NCI-H2171 (cell line): ENCODE data around the gene PMCH.
"Not testable (repeated sequence)": the region's sequence is repeated elsewhere in the genome, so short reads cannot be mapped to it uniquely, and the experiment has no call there.

Experiments used
- DNase-seq: peaks from one replicate; lab custom pipeline; 2025; lab: John Stamatoyannopoulos, UW

The PMCH gene, protein sequence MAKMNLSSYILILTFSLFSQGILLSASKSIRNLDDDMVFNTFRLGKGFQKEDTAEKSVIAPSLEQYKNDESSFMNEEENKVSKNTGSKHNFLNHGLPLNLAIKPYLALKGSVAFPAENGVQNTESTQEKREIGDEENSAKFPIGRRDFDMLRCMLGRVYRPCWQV

DNA sequence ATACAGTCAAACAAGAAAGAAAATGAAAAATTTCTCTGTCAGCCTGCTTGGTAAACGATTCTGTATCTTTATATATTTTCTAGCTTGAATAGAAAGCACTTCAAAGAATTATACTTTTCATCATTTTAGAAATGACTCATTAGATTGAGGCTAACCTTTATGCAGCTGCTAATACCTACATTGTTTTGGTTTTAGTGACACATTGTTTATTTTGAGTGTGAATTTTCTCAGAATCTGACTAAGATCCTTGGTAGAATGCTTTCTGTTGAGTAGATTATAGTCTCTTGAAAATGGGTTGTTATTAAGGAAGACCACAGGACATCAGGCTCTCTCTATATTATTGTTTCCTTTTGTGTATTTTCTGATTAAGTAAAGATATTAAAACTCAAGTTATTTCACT lies at the start of gene PMCH:
PMCH (minus strand) TSS at position 45 of the 400 bp plus-strand sequence. CDS start 63 bp downstream, outside the sequence.
- DNase-seq, result no peak

- not testable (repeated sequence) for DNase-seq
Observed at GRCh38 chr12:102240859-102241258, 43.2 kb upstream of the PMCH start.

- no peak for DNase-seq
Observed at GRCh38 chr12:102234599-102234998, 37.0 kb upstream of the PMCH start.

- no peak for DNase-seq
Observed at GRCh38 chr12:102232446-102232845, 34.8 kb upstream of the PMCH start.

- DNase-seq, result no peak
Observed at GRCh38 chr12:102232036-102232435, 34.4 kb upstream of the PMCH start.

- DNase-seq, result no peak
Observed at GRCh38 chr12:102227954-102228353, 30.3 kb upstream of the PMCH start.

GRCh38 chr12:102220736-102221135 lies 23.1 kb upstream of the PMCH start:
- no peak for DNase-seq

GRCh38 chr12:102215992-102216691 lies 18.5 kb upstream of the PMCH start:
- DNase-seq, result no peak

DNA sequence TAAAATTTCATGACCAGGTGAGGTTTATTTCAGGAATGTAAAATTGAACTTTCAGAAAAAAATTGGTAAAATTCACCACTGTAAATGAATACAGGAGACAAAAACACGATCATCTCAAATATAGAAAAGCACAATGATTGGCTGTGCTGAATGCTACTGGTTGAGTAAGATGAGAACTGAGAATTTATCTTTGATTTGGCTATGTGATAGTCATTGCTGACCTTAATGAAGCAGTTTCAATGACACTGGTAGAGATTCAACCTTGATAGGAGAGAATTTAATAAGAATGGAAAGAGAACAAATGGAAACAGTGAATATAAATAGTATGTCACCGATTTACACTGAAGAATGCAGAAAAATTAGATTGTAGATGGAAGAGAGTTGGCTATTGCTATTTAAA lies 6.4 kb upstream of the PMCH start:
- no peak for DNase-seq

DNA sequence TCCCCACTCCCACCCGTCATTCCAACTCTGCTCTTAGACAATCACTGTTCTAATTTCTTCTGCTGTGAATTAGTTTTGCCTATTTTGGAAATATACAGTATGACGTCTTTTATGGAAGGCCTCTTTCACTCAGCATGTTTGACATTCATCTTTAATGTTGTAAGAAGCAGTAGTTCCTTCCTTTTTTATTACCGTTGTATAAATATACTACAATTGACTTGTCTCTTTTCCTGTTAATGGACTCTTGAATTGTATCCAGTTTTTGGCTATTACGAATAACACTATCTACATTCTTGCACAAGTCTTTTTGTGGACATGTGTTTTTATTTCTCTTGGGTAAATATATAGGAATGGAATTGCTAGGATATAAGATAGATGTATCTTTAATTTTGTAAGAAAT lies 4.9 kb upstream of the PMCH start:
- no peak for DNase-seq

DNA sequence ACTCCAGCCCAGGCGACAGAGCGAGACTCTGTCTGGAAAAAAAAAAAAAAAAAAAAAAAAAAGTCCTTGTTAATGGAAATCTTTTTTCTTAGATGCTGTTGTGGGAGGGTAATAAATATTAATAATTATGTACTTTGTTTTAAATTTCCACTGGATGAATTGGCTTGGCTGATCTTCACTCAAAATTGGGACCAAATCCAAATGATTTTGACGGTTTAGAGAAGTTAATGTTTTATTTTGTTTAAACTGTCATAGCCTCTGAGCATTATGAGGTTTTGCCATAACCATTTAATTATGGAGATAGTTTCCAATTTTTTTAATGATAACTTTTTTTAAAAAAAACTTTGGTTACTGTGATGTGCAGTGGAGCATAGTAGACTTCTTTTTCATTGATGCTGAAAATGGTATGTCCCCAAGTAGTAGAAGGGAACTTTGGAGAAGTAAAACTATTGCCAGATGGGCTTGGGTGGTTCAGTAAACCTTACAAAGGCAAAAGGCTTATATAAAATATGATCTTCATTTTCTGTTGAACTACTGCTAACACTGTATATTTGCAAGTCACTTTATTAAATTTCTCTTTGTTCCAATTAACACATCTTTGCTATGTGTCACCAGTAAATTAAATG lies 3.9 kb upstream of the PMCH start:
- DNase-seq, result no peak

DNA sequence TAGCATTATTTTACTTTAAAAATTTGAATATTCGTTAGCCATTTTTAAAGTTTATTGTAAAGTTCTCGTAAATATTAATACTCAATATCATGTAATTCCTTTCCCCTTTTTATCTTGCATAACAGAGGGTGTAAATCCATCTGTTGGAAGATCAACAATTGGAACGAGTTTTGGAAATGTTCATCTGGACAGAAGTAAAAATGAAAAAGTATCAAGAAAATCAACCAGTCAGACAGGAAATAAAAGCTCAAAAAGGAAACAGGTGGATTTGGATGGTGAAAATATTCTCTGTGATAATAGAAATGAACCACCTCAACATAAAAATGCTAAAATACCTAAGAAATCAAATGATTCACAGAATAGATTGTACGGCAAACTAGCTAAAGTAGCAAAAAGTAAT lies 1.8 kb downstream of the PMCH start:
- no peak for DNase-seq

DNA sequence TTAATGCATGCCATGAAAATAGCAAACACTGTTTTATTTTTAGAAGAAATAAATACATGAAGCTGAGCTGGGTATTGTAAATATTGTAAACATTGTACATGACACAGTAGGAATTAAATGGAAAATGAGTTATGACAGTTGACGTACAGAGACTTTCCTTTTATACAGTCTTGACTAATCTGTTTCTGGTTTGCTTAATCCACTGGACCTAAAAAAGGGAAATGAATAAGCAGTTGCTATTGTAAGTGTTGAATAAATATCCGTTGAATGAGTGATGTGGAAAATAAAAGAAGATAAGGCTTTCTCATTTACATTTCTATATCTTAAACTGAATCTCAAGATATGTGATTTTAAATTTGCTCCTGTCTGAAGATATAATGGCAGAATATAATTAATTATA lies 15.0 kb downstream of the PMCH start:
- no peak for DNase-seq

- DNase-seq, result no peak
Observed at GRCh38 chr12:102174761-102175160, 22.9 kb downstream of the PMCH start.

DNA sequence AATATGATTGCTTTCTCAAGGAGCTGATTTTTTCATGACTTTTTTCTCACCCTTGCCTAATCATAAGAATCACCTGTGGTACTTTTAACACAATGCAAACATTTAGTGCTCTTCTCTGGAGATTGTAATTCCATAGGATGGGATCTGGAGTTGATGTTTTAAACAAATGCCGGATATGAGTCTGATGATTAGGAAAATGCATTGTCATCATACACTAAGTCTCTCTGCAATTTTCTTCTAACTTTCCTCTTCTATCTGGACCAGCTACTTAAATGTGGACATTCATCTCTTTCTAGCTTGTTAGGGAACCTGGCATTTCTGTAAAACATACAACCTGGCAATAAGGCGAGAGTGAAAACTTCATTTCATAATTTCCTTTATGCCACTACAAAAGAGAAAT lies 23.5 kb downstream of the PMCH start:
- no peak for DNase-seq

- DNase-seq, result no peak
Observed at GRCh38 chr12:102172436-102172835, 25.2 kb downstream of the PMCH start.

- no peak for DNase-seq
Observed at GRCh38 chr12:102171951-102172350, 25.7 kb downstream of the PMCH start.

GRCh38 chr12:102169922-102170621 lies 27.6 kb downstream of the PMCH start:
- no peak for DNase-seq

DNA sequence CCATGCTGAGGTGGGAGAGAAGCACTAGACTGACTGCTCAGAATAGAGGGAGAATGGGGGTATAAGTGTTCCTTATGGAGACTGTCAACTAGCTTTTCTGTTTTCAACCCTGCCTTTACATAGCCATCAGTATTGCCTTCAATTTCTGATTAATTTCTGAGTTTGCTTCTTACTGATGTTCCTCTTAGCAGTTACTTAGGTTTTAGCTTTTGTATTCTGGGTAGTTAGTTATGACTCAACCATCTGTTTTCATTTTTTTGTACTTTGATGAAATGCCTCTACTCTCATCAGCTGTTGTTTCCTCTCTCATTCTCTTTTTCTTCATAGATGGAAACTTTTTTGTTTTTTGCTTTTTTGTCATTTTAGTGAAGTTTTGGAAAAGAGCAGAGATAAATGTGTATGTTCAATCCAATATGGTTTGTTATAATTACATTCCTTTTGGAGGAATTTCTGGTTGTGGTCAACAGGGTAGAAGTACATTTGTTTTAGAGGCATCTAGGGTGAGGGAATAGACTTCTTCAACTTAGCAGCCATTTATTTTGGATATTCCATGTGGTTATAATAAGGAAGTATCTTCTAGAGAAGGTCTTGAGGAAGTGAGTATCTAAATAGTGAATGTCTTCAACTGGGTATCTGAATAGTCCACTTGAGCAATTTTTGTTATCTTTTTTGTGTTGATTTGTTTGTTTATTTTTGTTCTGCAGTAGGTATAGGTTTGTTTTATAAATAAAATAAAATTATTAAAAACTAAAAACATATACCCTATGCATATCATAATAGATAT lies 29.6 kb downstream of the PMCH start:
- DNase-seq, result no peak

- DNase-seq, result no peak
Observed at GRCh38 chr12:102163383-102163782, 34.2 kb downstream of the PMCH start.

DNA sequence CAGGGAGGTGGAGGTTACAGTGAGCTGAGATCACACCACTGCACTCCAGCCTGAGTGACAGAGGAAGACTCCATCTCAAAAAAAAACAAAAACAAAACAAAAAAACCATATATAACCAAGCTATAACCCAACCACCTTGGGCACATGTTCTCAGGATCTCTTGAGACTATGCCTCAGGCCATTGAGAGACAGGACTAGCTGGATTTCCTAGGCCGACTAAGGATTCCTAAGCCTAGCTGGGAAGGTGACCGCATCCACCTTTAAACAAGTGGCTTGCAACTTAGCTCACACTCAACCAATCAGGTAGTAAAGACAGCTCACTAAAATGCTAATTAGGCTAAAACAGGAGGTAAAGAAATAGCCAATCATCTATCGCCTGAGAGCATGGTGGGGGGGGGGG lies 42.4 kb downstream of the PMCH start:
- DNase-seq, result not testable (repeated sequence)

DNA sequence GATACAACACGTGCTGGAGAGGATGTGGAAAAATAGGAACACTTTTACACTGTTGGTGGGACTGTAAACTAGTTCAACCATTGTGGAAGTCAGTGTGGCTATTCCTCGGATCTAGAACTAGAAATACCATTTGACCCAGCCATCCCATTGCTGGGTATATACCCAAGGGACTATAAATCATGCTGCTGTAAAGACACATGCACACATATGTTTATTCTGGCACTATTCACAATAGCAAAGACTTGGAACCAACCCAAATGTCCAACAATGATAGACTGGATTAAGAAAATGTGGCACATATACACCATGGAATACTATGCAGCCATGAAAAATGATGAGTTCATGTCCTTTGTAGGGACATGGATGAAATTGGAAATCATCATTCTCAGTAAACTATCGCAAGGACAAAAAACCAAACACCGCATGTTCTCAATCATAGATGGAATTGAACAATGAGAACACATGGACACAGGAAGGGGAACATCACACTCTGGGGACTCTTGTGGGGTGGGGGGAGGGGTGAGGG lies 50.5 kb downstream of the PMCH start:
- not testable (repeated sequence) for DNase-seq
